Endometrial microvascular endothelial cells (primary cell): Measurements from ENCODE around the gene ASIC3. TPM values are rescaled to one million over a fixed set of nuclear protein-coding genes. Genes with fewer than 3 reads are reported as not detected.

Source experiments
- in situ Hi-C: cut with HindIII; loops from 2 replicates; pipeline ENCODE4 v1.10.0; 2017; ENCODE audit warnings: low sequenced_read_pairs, low pct_unique_long_range_greater_than_20kb; ENCODE audit errors: inconsistent ontology term
- total RNA-seq: library from RNA; depleted of rRNA; stranded (reverse); fragments of >200 nt; gene quantifications from one replicate; pipeline ENCODE4 v1.2.3, GENCODE V29; 2015; ENCODE audit errors: inconsistent ontology term

ASIC3 gene
- total RNA-seq, 1 donor from 2014 or later = 0.56 TPM

DNA sequence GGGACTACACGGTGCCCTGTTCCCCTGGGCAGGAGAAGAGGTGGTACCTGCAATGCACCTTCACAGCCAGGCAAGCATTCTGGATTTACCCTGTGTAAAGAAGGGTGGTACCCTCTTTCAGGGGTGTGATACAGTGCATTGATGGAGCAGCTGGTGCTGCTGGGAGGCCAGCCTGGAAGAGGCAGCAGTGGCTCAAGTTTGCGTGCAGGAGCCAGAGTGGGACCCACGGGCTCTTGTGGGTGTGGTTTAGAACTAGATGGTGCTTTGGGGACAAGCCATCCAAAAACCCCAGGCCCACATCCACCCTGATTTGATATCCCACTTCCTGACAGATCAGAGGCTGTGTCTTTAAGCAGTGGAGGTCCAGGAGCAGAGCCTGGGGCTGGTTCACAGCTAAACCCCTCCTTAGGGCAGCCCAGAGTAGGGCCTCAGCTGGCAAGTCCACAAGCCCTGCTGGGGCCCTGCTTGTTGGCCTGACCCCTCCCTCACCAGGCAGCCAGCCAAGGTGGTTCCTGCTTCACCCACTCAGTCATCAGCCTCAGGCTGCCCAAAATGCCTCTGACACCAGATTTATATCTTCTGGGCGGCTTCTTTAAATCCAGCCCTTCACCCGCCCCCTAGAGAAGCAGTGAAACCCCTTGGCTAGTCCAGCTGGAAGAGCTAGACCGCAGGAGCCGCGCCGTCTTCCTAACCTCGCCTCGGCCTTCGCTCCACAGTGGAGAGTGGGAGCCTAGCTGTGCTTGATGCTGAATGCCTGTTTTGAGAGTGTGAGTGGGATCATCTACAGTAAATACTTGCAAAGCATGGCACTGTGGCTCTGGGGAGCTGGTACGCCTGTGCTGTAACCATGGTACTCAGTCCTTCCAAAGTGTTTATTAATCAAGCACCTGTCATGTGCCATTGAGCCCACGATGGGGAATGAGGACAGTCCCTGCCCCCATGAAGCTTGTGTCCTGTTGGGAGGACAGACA is 1.4 kb upstream of the ASIC3 start:
- in situ Hi-C loops = no loop called here

DNA sequence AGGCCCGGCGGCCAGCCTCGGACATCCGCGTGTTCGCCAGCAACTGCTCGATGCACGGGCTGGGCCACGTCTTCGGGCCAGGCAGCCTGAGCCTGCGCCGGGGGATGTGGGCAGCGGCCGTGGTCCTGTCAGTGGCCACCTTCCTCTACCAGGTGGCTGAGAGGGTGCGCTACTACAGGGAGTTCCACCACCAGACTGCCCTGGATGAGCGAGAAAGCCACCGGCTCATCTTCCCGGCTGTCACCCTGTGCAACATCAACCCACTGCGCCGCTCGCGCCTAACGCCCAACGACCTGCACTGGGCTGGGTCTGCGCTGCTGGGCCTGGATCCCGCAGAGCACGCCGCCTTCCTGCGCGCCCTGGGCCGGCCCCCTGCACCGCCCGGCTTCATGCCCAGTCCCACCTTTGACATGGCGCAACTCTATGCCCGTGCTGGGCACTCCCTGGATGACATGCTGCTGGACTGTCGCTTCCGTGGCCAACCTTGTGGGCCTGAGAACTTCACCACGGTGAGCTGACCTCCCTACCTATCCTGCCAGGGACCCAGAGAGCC is 656 bp downstream of the ASIC3 start:
- in situ Hi-C loops = no loop called here

GRCh38 chr7:151051108-151051507 is 2.8 kb downstream of the ASIC3 start:
- in situ Hi-C loops = no loop called here

DNA sequence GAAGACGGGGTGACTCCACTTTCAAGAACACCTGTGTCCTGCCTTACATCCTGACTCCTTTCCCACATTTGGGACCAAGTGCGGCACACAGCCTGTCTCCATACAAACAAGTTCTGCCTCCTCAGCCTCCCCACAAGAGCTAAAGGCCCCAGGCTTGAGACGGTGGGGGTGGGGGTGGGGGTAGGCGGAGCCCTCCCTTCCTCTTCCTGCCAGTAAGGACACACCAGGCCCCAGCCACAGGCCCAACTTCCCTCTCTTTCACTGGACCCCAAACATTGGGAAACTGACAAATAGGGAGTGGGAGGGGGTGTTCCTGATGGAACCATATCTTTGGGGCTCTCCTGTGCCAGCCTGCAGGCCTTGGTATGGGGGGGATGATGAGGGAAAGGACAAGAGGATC is 4.8 kb downstream of the ASIC3 start:
- in situ Hi-C loops = no loop called here

GRCh38 chr7:151053751-151054150 is 5.4 kb downstream of the ASIC3 start:
- in situ Hi-C loops = no loop called here

- in situ Hi-C loops = no loop called here
Observed at GRCh38 chr7:151056283-151056665, 7.9 kb downstream of the ASIC3 start.

DNA sequence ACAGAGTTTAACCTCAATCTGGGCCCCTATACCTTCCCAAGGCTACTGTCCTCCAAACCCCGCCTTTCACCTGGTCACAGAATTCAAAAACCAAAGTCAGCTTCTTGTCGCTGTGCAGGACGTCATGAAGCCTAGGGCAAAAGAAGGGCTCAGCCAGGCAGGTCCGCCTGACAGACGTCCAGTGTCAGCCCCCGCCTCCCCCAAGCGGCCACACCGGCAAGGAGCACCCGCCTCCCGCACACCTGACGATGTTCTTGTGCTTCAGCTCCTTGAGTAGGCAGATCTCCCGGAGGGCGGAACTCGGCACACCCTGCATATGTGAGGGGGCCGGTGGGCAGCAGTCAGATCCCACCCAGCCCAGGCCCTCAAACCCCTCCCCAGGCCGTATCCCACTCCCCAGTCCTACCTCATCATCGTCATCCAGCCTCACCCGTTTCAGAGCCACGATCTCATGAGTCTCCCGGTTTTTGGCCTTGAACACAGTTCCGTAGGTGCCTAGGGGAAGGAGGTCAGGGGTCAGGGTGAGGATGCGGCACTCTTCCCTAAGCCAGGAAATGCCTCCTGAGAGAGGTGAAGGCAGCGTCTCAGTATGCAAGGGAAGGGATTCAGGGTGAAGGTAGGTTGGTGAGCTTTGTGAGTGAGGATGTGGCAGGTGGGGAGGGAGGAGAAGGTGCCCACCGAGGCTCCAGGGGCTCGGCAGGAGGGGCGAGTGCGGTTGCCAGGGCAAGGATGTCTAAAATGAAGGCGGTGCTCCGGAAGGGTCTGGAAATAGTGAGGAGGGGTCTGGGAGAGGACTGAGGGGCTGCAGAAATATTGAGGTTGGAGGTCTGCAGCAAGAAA is 8.6 kb downstream of the ASIC3 start:
- in situ Hi-C loops = no loop called here

DNA sequence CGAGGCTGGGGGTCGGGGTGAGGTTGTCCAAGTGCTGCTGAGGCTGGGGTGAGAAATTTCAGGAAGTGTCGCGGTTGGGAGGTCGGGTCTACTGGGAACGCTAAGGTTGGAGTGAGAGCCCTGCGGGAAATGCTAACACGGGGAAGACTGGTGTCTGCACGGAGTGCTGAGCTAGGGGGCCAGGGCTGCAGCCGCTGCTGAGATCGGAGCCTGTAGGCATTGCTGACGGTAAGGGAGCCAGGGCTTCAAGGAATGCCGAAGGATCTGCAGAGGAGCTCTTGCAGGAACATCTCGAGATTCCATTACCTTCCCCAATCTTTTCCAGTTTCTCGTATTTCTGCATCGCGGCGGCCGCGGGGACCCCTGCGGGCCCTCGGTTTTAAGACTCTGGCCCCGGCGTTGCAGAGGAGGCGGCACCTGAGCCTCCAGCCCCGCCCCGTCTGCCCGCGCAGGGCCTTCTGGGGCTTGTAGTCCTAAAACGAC is 9.2 kb downstream of the ASIC3 start, which contains the start of gene CDK5:
TSS of gene CDK5 (minus strand) at position 392 of the 483 bp plus-strand sequence. CDS start at position 343, 49 bp downstream.
- in situ Hi-C loops = no loop called here

GRCh38 chr7:151057989-151058780 is 9.9 kb downstream of the ASIC3 start:
- in situ Hi-C loops = no loop called here

- in situ Hi-C loops = no loop called here
Observed at GRCh38 chr7:151058781-151059366, 10.5 kb downstream of the ASIC3 start.

GRCh38 chr7:151059367-151060112 is 11.2 kb downstream of the ASIC3 start, which contains the start of gene SLC4A2:
TSS of gene SLC4A2 (plus strand) at chr7:151059589. CDS start at chr7:151061988, 2,399 bp downstream.
- in situ Hi-C loops = no loop called here

DNA sequence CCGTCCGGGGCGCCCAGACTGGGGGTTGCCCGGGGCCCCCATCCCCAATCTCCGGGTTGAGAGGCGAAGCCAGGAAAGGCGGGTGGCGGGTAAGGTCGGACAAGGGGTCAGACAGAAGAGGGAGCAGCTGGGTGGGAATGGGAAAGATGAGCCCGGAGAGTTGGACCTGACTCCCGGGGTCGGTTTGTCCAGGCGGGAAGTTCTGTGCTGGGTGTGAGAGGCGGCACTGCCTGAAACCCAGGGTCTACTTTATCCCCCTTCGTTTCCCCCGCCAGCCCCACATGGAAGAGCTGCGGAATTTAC is 11.7 kb downstream of the ASIC3 start:
- in situ Hi-C loops = no loop called here

- in situ Hi-C loops = no loop called here
Observed at GRCh38 chr7:151060416-151061212, 12.3 kb downstream of the ASIC3 start.

- in situ Hi-C loops = no loop called here
Observed at GRCh38 chr7:151061213-151062110, 13.1 kb downstream of the ASIC3 start.

DNA sequence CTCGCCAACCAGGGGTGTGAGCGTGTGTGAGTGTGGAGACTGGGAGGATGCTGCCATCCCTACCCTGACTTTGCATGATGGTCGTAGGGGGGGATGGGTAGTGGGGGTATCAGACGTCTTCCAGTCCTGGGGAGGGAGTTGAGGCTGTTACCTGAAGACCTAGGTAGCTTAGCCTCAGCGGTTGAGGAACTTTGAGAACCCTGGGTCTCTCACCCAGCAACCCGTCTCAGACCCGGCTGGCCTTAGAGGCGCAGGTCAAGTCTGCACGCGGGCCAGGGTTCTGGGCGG is 13.7 kb downstream of the ASIC3 start:
- in situ Hi-C loops = no loop called here
